Measurements from ENCODE around the gene ZNF606.

DNA sequence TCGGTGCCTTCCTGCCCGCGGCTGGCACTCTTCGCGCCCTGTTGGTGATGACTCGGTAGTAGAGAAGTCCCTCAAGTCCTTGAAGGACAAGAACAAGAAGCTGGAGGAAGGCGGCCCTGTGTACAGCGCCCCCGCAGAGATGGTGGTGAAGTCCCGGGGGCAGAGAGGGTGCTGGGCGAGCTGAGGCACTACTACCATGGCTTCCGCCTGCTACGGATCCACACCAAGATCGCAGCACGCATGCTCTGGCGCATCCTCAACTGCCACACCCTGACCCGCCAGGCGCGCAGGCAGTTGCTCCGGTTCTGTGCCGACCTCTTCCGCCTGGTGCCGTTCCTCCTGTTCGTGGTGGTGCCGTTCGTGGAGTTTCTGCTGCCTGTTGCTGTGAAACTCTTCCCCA is 42.3 kb upstream of the ZNF606 start:
- TF ChIP-seq, protein P1, sequence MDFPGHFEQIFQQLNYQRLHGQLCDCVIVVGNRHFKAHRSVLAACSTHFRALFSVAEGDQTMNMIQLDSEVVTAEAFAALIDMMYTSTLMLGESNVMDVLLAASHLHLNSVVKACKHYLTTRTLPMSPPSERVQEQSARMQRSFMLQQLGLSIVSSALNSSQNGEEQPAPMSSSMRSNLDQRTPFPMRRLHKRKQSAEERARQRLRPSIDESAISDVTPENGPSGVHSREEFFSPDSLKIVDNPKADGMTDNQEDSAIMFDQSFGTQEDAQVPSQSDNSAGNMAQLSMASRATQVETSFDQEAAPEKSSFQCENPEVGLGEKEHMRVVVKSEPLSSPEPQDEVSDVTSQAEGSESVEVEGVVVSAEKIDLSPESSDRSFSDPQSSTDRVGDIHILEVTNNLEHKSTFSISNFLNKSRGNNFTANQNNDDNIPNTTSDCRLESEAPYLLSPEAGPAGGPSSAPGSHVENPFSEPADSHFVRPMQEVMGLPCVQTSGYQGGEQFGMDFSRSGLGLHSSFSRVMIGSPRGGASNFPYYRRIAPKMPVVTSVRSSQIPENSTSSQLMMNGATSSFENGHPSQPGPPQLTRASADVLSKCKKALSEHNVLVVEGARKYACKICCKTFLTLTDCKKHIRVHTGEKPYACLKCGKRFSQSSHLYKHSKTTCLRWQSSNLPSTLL (IDR thresholded peaks at IDR 0.05), result no peak
- TF ChIP-seq, protein P2, sequence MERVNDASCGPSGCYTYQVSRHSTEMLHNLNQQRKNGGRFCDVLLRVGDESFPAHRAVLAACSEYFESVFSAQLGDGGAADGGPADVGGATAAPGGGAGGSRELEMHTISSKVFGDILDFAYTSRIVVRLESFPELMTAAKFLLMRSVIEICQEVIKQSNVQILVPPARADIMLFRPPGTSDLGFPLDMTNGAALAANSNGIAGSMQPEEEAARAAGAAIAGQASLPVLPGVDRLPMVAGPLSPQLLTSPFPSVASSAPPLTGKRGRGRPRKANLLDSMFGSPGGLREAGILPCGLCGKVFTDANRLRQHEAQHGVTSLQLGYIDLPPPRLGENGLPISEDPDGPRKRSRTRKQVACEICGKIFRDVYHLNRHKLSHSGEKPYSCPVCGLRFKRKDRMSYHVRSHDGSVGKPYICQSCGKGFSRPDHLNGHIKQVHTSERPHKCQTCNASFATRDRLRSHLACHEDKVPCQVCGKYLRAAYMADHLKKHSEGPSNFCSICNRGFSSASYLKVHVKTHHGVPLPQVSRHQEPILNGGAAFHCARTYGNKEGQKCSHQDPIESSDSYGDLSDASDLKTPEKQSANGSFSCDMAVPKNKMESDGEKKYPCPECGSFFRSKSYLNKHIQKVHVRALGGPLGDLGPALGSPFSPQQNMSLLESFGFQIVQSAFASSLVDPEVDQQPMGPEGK (CRISPR knock-in tag; IDR thresholded peaks at IDR 0.05; ENCODE audit: borderline replicate concordance), result no peak
- no peak for TF ChIP-seq ZNF785 (CRISPR knock-in tag; IDR thresholded peaks at IDR 0.05)
- TF ChIP-seq, protein P3, sequence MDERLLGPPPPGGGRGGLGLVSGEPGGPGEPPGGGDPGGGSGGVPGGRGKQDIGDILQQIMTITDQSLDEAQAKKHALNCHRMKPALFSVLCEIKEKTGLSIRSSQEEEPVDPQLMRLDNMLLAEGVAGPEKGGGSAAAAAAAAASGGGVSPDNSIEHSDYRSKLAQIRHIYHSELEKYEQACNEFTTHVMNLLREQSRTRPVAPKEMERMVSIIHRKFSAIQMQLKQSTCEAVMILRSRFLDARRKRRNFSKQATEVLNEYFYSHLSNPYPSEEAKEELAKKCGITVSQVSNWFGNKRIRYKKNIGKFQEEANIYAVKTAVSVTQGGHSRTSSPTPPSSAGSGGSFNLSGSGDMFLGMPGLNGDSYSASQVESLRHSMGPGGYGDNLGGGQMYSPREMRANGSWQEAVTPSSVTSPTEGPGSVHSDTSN (CRISPR knock-in tag; IDR thresholded peaks at IDR 0.05; ENCODE audit: low read depth), result no peak
- TF ChIP-seq, protein P3 (tag; conservative IDR thresholded peaks at IDR 0.05; ENCODE audit: low read depth), result no peak
